Measurements from ENCODE around the gene ZSCAN5B.

Gene ZSCAN5B

GRCh38 chr19:56145698-56146097 lies 51.9 kb downstream of the ZSCAN5B start:
- no peak for DNase-seq (ENCODE audit: low spot score)

GRCh38 chr19:56144831-56145230 lies 52.8 kb downstream of the ZSCAN5B start:
- DNase-seq (ENCODE audit: low spot score) = no peak

- no peak for DNase-seq (ENCODE audit: low spot score)
Measured at GRCh38 chr19:56144376-56144775, 53.2 kb downstream of the ZSCAN5B start.

DNA sequence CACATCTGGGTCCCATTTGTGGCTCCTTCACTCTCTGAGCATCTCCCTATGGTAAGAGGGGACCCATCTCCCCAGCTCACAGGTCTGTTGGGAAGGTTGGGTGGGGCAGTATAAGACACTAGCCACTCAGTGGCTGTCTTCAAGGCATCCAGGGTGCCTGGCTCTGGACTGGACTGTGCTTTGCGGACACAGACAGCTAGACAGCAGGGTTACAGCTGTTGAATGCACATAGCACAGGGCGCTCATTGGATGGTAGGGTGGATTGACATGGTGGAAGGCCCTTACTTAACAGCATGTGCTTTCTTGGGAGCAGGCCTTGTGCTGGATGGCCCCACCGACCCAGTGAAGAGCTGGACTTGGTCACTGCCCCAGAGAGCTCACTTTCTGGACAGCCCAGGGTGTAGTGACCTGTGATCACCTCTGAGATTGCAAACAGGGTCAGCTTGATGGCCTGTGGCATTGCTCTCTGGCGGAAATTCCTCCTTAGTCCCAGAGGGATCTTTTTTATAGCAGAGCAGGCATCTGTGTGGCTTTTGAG lies 54.6 kb downstream of the ZSCAN5B start:
- DNase-seq (ENCODE audit: low spot score) = no peak

DNA sequence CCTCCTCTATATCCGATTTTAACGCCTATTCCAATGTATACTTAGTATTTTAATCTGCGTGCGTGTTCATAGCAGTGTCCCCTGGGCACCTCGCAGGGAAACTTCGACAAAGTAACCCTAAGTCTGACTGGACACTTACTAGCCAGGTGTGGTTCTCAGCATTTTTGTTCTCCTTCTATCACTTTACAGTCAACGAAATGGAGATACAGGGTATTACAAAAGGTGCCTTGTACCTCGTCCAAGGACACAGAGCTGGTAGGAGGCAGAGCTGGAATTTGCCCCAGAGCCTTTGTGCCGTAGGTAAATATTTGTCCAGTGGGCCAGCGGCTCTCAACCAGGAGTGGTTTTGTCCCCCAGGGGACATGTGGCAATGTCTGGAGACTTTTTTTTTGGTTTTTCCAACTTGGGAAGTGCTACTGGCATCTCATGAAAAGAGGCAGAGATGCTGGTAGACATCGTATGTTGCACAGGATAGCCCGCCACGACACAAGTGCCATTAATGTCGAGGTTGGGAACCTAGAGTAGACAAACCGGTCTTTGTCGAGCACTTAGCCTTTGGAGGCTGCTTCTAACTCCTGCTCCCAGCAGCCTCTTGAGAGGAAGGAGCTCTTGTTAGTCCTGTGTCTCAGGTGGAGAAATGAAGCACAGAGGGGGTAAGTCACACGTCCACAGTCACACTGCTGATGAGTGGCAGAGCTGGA lies 55.3 kb downstream of the ZSCAN5B start:
- no peak for DNase-seq (ENCODE audit: low spot score)

GRCh38 chr19:56141417-56141993 lies 56.1 kb downstream of the ZSCAN5B start:
- peak; percentile 7 for DNase-seq (ENCODE audit: low spot score)

GRCh38 chr19:56140583-56141416 lies 56.8 kb downstream of the ZSCAN5B start, which contains the start of gene ZNF444:
Gene ZNF444, plus strand, starts transcription at chr19:56141287. Its CDS starts 5,625 bp downstream, at chr19:56146912.
- DNase-seq (ENCODE audit: low spot score) = peak; percentile 99

- no peak for DNase-seq (ENCODE audit: low spot score)
Measured at GRCh38 chr19:56139847-56140582, 57.6 kb downstream of the ZSCAN5B start.
